H1 (cell line): Measurements from ENCODE around the gene FZD4. TPM values are rescaled to one million over a fixed set of nuclear protein-coding genes. Genes with fewer than 3 reads are reported as not detected.

Experiments
- polyA plus RNA-seq, 7 experiments: library from polyadenylated mRNA; depleted of rRNA in 3 of 7; stranded (reverse) in 5 of 7; unstranded in 2 of 7; fragments of >200 nt in 5 of 7; fragments of 200-250 nt in 2 of 7; gene quantifications; 1 replicate in 5 of 7; 2 replicates in 1 of 7; 4 replicates in 1 of 7; pipeline versions ENCODE4 v1.2.1 to v1.2.3, GENCODE V29; 2011 to 2013; ENCODE audit warnings: missing spikeins in 2 of 7, mixed read lengths in 2 of 7
- total RNA-seq: library from RNA; stranded (reverse); fragmentation: NEBNext Ultra II Directional; extraction: Animal tissue kit (Norgen Biotek cat#: 25700); gene quantifications from 2 replicates; pipeline ENCODE4 v1.2.1, GENCODE V29; 2021
- TF ChIP-seq, protein P1 (sequence below): fragments of 300-600 bp; sonication (generic); IDR thresholded peaks from 2 replicates; pipeline ENCODE4 v1.7.1; 2012; ENCODE audit warnings: low read length, moderate library complexity, mild to moderate bottlenecking, inconsistent platforms; ENCODE audit not compliant: insufficient replicate concordance

FZD4 gene
- total and polyA plus RNA-seq, 2 of the 8 experiments (the other 6 are each of a cell fraction or from before 2014, with no cell fraction given), result 3.1 to 7.1 TPM

DNA sequence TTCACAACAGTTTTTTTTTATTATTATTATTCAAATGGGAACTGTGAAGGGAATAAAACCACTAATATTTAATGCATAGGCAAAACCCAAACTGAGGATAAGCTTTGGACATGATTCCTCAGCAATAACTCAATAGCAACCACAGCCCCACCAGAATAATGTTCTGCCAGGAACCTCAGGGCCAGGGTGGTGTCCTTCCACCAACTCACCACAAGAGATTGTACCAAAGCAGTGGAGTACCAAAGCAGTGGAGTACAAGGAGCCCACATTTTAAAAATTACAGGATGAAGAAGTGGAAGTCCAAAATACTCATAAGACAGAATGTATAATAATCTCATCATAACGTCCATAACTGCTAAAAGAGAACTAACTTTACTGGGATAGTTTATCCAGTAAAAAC, 32.5 kb upstream of the FZD4 start (continued):
- TF ChIP-seq, protein P1, sequence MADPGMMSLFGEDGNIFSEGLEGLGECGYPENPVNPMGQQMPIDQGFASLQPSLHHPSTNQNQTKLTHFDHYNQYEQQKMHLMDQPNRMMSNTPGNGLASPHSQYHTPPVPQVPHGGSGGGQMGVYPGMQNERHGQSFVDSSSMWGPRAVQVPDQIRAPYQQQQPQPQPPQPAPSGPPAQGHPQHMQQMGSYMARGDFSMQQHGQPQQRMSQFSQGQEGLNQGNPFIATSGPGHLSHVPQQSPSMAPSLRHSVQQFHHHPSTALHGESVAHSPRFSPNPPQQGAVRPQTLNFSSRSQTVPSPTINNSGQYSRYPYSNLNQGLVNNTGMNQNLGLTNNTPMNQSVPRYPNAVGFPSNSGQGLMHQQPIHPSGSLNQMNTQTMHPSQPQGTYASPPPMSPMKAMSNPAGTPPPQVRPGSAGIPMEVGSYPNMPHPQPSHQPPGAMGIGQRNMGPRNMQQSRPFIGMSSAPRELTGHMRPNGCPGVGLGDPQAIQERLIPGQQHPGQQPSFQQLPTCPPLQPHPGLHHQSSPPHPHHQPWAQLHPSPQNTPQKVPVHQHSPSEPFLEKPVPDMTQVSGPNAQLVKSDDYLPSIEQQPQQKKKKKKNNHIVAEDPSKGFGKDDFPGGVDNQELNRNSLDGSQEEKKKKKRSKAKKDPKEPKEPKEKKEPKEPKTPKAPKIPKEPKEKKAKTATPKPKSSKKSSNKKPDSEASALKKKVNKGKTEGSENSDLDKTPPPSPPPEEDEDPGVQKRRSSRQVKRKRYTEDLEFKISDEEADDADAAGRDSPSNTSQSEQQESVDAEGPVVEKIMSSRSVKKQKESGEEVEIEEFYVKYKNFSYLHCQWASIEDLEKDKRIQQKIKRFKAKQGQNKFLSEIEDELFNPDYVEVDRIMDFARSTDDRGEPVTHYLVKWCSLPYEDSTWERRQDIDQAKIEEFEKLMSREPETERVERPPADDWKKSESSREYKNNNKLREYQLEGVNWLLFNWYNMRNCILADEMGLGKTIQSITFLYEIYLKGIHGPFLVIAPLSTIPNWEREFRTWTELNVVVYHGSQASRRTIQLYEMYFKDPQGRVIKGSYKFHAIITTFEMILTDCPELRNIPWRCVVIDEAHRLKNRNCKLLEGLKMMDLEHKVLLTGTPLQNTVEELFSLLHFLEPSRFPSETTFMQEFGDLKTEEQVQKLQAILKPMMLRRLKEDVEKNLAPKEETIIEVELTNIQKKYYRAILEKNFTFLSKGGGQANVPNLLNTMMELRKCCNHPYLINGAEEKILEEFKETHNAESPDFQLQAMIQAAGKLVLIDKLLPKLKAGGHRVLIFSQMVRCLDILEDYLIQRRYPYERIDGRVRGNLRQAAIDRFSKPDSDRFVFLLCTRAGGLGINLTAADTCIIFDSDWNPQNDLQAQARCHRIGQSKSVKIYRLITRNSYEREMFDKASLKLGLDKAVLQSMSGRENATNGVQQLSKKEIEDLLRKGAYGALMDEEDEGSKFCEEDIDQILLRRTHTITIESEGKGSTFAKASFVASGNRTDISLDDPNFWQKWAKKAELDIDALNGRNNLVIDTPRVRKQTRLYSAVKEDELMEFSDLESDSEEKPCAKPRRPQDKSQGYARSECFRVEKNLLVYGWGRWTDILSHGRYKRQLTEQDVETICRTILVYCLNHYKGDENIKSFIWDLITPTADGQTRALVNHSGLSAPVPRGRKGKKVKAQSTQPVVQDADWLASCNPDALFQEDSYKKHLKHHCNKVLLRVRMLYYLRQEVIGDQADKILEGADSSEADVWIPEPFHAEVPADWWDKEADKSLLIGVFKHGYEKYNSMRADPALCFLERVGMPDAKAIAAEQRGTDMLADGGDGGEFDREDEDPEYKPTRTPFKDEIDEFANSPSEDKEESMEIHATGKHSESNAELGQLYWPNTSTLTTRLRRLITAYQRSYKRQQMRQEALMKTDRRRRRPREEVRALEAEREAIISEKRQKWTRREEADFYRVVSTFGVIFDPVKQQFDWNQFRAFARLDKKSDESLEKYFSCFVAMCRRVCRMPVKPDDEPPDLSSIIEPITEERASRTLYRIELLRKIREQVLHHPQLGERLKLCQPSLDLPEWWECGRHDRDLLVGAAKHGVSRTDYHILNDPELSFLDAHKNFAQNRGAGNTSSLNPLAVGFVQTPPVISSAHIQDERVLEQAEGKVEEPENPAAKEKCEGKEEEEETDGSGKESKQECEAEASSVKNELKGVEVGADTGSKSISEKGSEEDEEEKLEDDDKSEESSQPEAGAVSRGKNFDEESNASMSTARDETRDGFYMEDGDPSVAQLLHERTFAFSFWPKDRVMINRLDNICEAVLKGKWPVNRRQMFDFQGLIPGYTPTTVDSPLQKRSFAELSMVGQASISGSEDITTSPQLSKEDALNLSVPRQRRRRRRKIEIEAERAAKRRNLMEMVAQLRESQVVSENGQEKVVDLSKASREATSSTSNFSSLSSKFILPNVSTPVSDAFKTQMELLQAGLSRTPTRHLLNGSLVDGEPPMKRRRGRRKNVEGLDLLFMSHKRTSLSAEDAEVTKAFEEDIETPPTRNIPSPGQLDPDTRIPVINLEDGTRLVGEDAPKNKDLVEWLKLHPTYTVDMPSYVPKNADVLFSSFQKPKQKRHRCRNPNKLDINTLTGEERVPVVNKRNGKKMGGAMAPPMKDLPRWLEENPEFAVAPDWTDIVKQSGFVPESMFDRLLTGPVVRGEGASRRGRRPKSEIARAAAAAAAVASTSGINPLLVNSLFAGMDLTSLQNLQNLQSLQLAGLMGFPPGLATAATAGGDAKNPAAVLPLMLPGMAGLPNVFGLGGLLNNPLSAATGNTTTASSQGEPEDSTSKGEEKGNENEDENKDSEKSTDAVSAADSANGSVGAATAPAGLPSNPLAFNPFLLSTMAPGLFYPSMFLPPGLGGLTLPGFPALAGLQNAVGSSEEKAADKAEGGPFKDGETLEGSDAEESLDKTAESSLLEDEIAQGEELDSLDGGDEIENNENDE, result no peak
- TF ChIP-seq, all 59 proteins: peak for 0
